HepG2 (cell line): ENCODE measurements around the gene GRM4. TPM values are rescaled to one million over a fixed set of nuclear protein-coding genes. Genes with fewer than 3 reads are reported as not detected.

Experiments used
- CBX1 ChIP-seq: IDR thresholded peaks from one replicate; pipeline ENCODE4 v1.6.1; 2016; ENCODE audit warnings: antibody characterized with exemption, low read depth
- CREM ChIP-seq, 2 experiments: sonication (generic) in 1 of 2; formaldehyde crosslinking in 1 of 2; IDR thresholded peaks; 2 replicates each; pipeline versions ENCODE4 v1.4.0 to v1.6.1; 2016 to 2020; ENCODE audit warnings: antibody characterized with exemption in 1 of 2, mild to moderate bottlenecking in 1 of 2, missing genetic modification reagents in 1 of 2
- FOXP1 ChIP-seq, 2 experiments: fragments of 450-650 bp in 1 of 2; IDR thresholded peaks; 2 replicates each; pipeline ENCODE4 v1.6.1; 2017 to 2018; ENCODE audit warnings: antibody characterized with exemption in 1 of 2
- GABPA ChIP-seq, 2 experiments: IDR thresholded peaks; 2 replicates each; pipeline ENCODE4 v1.6.1; 2011 to 2016; ENCODE audit warnings: low read depth in 2 of 2, low read length in 1 of 2, missing biosample characterization in 1 of 2, missing genetic modification characterization in 1 of 2
- ISX ChIP-seq: sonication (generic); formaldehyde crosslinking; conservative IDR thresholded peaks from 2 replicates; pipeline ENCODE4 v1.5.0; 2020; ENCODE audit warnings: missing genetic modification reagents
- SP4 ChIP-seq: sonication (generic); formaldehyde crosslinking; IDR thresholded peaks from 2 replicates; pipeline ENCODE4 v1.8.1; 2023; ENCODE audit warnings: mild to moderate bottlenecking, missing genetic modification reagents
- YY1 ChIP-seq: IDR thresholded peaks from 2 replicates; pipeline ENCODE4 v1.6.1; 2011; ENCODE audit warnings: low read length, low read depth, moderate library complexity, mild to moderate bottlenecking; ENCODE audit not compliant: insufficient read depth, insufficient replicate concordance
- ZNF282 ChIP-seq: fragments of 450-650 bp; IDR thresholded peaks from 2 replicates; pipeline ENCODE4 v1.6.1; 2018; ENCODE audit not compliant: partially characterized antibody
- ZNF772 ChIP-seq: sonication (generic); formaldehyde crosslinking; IDR thresholded peaks from 2 replicates; pipeline ENCODE4 v1.5.0; 2020; ENCODE audit warnings: mild to moderate bottlenecking, missing genetic modification reagents
- polyA plus RNA-seq, 8 experiments: library from polyadenylated mRNA; depleted of rRNA in 3 of 8; stranded (reverse) in 7 of 8; unstranded in 1 of 8; fragments of >200 nt; fragmentation: Illumina TruSeq in 4 of 8; extraction: Trizol in 4 of 8; gene quantifications; 2 replicates each; pipeline versions ENCODE4 v1.2.1 to v1.2.3, GENCODE V29; 2011 to 2016; ENCODE audit warnings: low read depth in 4 of 8, missing spikeins in 1 of 8, mixed read lengths in 1 of 8; ENCODE audit not compliant: insufficient read depth in 1 of 8
- total RNA-seq, 5 experiments: library from RNA; depleted of rRNA; stranded (reverse); fragments of >200 nt; fragmentation: Illumina TruSeq; extraction: Trizol; gene quantifications; 2 replicates each; pipeline ENCODE4 v1.2.3, GENCODE V29; 2016; ENCODE audit warnings: low read depth in 1 of 5
- TF ChIP-seq, protein P1 (sequence below): sonication (generic); formaldehyde crosslinking; IDR thresholded peaks from 2 replicates; pipeline ENCODE4 v1.8.1; 2023; ENCODE audit warnings: missing genetic modification reagents, inconsistent platforms, borderline replicate concordance
- TF ChIP-seq, protein P2 (sequence below): IDR thresholded peaks from 2 replicates; pipeline ENCODE4 v1.6.1; 2016
- TF ChIP-seq, protein P3 (sequence below): IDR thresholded peaks from 2 replicates; pipeline ENCODE4 v1.6.1; 2016; ENCODE audit warnings: low read depth, control low read depth
- TF ChIP-seq, protein P4 (sequence below): sonication (generic); formaldehyde crosslinking; conservative IDR thresholded peaks from 2 replicates; pipeline ENCODE4 v1.4.0; 2020; ENCODE audit warnings: missing genetic modification reagents
- TF ChIP-seq, protein P5 (sequence below): sonication (generic); formaldehyde crosslinking; IDR thresholded peaks from 2 replicates; pipeline ENCODE4 v1.4.0; 2020; ENCODE audit warnings: missing genetic modification reagents, borderline replicate concordance
- TF ChIP-seq, protein P6 (sequence below): sonication (generic); formaldehyde crosslinking; IDR thresholded peaks from 2 replicates; pipeline ENCODE4 v1.4.0; 2020; ENCODE audit warnings: mild to moderate bottlenecking, missing genetic modification reagents

The GRM4 gene
- total and polyA plus RNA-seq, 2 of the 13 experiments (the other 11 are each of a cell fraction or from before 2014, with no cell fraction given) = not detected

DNA sequence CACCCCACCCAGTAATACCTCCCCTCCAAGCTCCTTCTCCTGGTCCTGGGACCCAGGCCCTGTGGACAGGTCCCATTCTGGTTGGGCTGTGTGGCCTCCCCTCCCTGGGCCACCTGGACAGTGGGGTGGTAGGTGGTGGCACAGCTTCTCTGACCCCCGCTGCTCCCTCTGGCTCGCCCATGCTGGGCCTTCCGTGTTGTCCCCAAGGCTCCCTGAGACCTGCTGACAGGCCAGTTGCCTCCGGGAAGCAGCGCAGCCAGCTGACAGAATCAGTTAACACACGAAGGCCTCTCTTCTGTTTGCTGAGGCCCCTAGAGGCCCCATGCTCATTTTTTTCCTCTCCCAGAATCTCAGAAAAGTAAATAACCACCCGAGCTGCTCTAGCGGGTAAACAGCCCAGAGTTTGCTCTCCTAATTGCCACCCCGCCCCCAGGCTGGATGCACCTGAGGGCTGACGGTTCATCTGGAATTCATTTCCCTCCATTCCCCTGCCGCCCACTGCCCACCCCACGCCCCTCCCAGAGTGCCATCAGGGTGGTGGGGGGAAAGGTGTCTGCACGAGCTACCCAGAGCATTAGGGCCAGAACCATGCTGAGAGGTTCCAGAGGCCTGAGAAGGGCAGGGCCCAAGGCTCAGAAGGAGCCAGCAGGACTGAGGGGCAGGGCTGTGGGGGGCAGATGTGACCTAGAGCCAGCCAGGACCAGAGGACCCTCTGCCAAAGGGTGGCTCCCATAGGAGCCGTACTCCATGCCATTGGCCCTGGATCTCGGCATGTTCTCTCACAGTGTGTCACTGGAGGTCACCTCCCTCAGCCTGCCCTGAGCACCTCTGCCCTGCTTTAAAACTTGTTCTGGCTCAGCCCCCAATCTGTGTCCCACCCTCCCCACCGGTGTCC lies 157.5 kb downstream of the GRM4 start (continued):
- TF ChIP-seq, protein P1, sequence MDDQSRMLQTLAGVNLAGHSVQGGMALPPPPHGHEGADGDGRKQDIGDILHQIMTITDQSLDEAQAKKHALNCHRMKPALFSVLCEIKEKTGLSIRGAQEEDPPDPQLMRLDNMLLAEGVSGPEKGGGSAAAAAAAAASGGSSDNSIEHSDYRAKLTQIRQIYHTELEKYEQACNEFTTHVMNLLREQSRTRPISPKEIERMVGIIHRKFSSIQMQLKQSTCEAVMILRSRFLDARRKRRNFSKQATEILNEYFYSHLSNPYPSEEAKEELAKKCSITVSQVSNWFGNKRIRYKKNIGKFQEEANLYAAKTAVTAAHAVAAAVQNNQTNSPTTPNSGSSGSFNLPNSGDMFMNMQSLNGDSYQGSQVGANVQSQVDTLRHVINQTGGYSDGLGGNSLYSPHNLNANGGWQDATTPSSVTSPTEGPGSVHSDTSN = no peak
- peak; percentile 91; the same call in 1 of the 2 replicates for TF ChIP-seq ISX (CRISPR knock-in tag)
- TF ChIP-seq GABPA (IDR thresholded peaks at IDR 0.05; ENCODE audit: low read depth, low read length) = no peak
- TF ChIP-seq GABPA (CRISPR knock-in tag; IDR thresholded peaks at IDR 0.05; ENCODE audit: low read depth) = peak; percentile 72
- peak; percentile 89 for TF ChIP-seq ZNF772 (CRISPR knock-in tag)
- TF ChIP-seq SP4 (CRISPR knock-in tag) = no peak
- peak; percentile 95 for TF ChIP-seq FOXP1 (IDR thresholded peaks at IDR 0.05)
- TF ChIP-seq FOXP1 (CRISPR knock-in tag; IDR thresholded peaks at IDR 0.05) = peak; percentile 98
- TF ChIP-seq, protein P2, sequence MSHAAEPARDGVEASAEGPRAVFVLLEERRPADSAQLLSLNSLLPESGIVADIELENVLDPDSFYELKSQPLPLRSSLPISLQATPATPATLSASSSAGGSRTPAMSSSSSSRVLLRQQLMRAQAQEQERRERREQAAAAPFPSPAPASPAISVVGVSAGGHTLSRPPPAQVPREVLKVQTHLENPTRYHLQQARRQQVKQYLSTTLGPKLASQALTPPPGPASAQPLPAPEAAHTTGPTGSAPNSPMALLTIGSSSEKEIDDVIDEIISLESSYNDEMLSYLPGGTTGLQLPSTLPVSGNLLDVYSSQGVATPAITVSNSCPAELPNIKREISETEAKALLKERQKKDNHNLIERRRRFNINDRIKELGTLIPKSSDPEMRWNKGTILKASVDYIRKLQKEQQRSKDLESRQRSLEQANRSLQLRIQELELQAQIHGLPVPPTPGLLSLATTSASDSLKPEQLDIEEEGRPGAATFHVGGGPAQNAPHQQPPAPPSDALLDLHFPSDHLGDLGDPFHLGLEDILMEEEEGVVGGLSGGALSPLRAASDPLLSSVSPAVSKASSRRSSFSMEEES (CRISPR knock-in tag) = peak; percentile 88
- TF ChIP-seq, protein P3, sequence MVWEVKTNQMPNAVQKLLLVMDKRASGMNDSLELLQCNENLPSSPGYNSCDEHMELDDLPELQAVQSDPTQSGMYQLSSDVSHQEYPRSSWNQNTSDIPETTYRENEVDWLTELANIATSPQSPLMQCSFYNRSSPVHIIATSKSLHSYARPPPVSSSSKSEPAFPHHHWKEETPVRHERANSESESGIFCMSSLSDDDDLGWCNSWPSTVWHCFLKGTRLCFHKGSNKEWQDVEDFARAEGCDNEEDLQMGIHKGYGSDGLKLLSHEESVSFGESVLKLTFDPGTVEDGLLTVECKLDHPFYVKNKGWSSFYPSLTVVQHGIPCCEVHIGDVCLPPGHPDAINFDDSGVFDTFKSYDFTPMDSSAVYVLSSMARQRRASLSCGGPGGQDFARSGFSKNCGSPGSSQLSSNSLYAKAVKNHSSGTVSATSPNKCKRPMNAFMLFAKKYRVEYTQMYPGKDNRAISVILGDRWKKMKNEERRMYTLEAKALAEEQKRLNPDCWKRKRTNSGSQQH = peak; percentile 66; the same call in 1 of the 2 replicates
- TF ChIP-seq, protein P4, sequence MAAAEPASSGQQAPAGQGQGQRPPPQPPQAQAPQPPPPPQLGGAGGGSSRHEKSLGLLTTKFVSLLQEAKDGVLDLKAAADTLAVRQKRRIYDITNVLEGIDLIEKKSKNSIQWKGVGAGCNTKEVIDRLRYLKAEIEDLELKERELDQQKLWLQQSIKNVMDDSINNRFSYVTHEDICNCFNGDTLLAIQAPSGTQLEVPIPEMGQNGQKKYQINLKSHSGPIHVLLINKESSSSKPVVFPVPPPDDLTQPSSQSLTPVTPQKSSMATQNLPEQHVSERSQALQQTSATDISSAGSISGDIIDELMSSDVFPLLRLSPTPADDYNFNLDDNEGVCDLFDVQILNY (CRISPR knock-in tag) = no peak
- no peak for TF ChIP-seq ZNF282
- TF ChIP-seq CREM (IDR thresholded peaks at IDR 0.05) = peak; percentile 81
- no peak for TF ChIP-seq CREM (CRISPR knock-in tag; IDR thresholded peaks at IDR 0.05)
- no peak for TF ChIP-seq CBX1
- peak; percentile 37 for TF ChIP-seq YY1
- TF ChIP-seq, protein P5, sequence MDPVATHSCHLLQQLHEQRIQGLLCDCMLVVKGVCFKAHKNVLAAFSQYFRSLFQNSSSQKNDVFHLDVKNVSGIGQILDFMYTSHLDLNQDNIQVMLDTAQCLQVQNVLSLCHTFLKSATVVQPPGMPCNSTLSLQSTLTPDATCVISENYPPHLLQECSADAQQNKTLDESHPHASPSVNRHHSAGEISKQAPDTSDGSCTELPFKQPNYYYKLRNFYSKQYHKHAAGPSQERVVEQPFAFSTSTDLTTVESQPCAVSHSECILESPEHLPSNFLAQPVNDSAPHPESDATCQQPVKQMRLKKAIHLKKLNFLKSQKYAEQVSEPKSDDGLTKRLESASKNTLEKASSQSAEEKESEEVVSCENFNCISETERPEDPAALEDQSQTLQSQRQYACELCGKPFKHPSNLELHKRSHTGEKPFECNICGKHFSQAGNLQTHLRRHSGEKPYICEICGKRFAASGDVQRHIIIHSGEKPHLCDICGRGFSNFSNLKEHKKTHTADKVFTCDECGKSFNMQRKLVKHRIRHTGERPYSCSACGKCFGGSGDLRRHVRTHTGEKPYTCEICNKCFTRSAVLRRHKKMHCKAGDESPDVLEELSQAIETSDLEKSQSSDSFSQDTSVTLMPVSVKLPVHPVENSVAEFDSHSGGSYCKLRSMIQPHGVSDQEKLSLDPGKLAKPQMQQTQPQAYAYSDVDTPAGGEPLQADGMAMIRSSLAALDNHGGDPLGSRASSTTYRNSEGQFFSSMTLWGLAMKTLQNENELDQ (CRISPR knock-in tag) = 0 out of 2 replicates have a peak, but pooled peaks have one; percentile 8
- TF ChIP-seq, protein P6, sequence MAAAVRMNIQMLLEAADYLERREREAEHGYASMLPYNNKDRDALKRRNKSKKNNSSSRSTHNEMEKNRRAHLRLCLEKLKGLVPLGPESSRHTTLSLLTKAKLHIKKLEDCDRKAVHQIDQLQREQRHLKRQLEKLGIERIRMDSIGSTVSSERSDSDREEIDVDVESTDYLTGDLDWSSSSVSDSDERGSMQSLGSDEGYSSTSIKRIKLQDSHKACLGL (CRISPR knock-in tag) = 0 out of 2 replicates have a peak, but pooled peaks have one; percentile 12
